HepG2 (cell line): ENCODE results near the gene H2AZ2. TPM values are rescaled to one million over a fixed set of nuclear protein-coding genes. Genes with fewer than 3 reads are reported as not detected.

Experiments
- AFF4 ChIP-seq: sonication (generic); formaldehyde crosslinking; IDR thresholded peaks from 2 replicates; pipeline ENCODE4 v1.4.0; 2020; ENCODE audit warnings: missing genetic modification reagents
- ATF1 ChIP-seq: IDR thresholded peaks from 2 replicates; pipeline ENCODE4 v1.6.1; 2016; ENCODE audit warnings: mild to moderate bottlenecking, control low read depth
- ELF1 ChIP-seq: sonication (generic); formaldehyde crosslinking; IDR thresholded peaks from 2 replicates; pipeline ENCODE4 v1.4.0; 2020; ENCODE audit warnings: missing genetic modification reagents
- ELF3 ChIP-seq: IDR thresholded peaks from 2 replicates; pipeline ENCODE4 v1.6.1; 2016; ENCODE audit warnings: missing genetic modification reagents, missing compliant biosample characterization
- ETV6 ChIP-seq: sonication (generic); formaldehyde crosslinking; conservative IDR thresholded peaks from 2 replicates; pipeline ENCODE4 v1.4.0; 2020; ENCODE audit warnings: missing genetic modification reagents
- FOXA1 ChIP-seq, 2 experiments: fragments of 450-650 bp in 1 of 2; sonication (generic) in 1 of 2; formaldehyde crosslinking in 1 of 2; IDR thresholded peaks; 2 replicates each; pipeline versions ENCODE4 v1.4.0 to v1.6.1; 2016 to 2020; ENCODE audit warnings: missing genetic modification reagents in 1 of 2
- GLMP ChIP-seq: sonication (generic); formaldehyde crosslinking; IDR thresholded peaks from 2 replicates; pipeline ENCODE4 v1.9.0; 2021; ENCODE audit warnings: missing genetic modification reagents, mild to moderate bottlenecking, borderline replicate concordance
- HNRNPL ChIP-seq: fragments of 200-400 bp; formaldehyde crosslinking; IDR thresholded peaks from 2 replicates; pipeline ENCODE4 v1.6.1; 2017; ENCODE audit warnings: mild to moderate bottlenecking, low read depth, low read length
- IRF2 ChIP-seq: IDR thresholded peaks from 2 replicates; pipeline ENCODE4 v1.6.1; 2018; ENCODE audit warnings: missing genetic modification reagents, missing compliant biosample characterization
- KLF12 ChIP-seq: sonication (generic); formaldehyde crosslinking; IDR thresholded peaks from 2 replicates; pipeline ENCODE4 v1.4.0; 2020; ENCODE audit warnings: missing genetic modification reagents, borderline replicate concordance
- KMT2A ChIP-seq: sonication (generic); formaldehyde crosslinking; IDR thresholded peaks from 2 replicates; pipeline ENCODE4 v1.4.0; 2020; ENCODE audit warnings: missing genetic modification reagents
- MED1 ChIP-seq: sonication (generic); formaldehyde crosslinking; IDR thresholded peaks from 2 replicates; pipeline ENCODE4 v1.4.0; 2020; ENCODE audit warnings: missing genetic modification reagents
- MED8 ChIP-seq: sonication (generic); formaldehyde crosslinking; IDR thresholded peaks from 2 replicates; pipeline ENCODE4 v1.8.1; 2023; ENCODE audit warnings: mild to moderate bottlenecking, missing genetic modification reagents; ENCODE audit not compliant: insufficient replicate concordance
- PAF1 ChIP-seq: IDR thresholded peaks from 2 replicates; pipeline ENCODE4 v1.6.1; 2016; ENCODE audit warnings: missing genetic modification reagents, missing compliant biosample characterization
- PHB2 ChIP-seq: fragments of 450-650 bp; IDR thresholded peaks from 2 replicates; pipeline ENCODE4 v1.6.1; 2018; ENCODE audit not compliant: partially characterized antibody
- RBM39 ChIP-seq: fragments of 200-400 bp; formaldehyde crosslinking; IDR thresholded peaks from one replicate; pipeline ENCODE4 v1.6.1; 2018; ENCODE audit warnings: antibody characterized with exemption, mild to moderate bottlenecking, low read depth, low read length; ENCODE audit not compliant: poor library complexity, severe bottlenecking
- RNF2 ChIP-seq: fragments of 450-650 bp; conservative IDR thresholded peaks from 2 replicates; pipeline ENCODE4 v1.6.1; 2016; ENCODE audit warnings: low read depth
- TGIF2 ChIP-seq: IDR thresholded peaks from 2 replicates; pipeline ENCODE4 v1.6.1; 2016; ENCODE audit warnings: control low read depth, missing compliant biosample characterization
- ZBTB3 ChIP-seq: sonication (generic); formaldehyde crosslinking; IDR thresholded peaks from 2 replicates; pipeline ENCODE4 v1.4.0; 2020; ENCODE audit warnings: low read depth, mild to moderate bottlenecking, moderate library complexity, missing genetic modification reagents, borderline replicate concordance
- ZFY ChIP-seq: sonication (generic); formaldehyde crosslinking; IDR thresholded peaks from 2 replicates; pipeline ENCODE4 v1.4.0; 2020; ENCODE audit warnings: missing genetic modification reagents
- ZNF335 ChIP-seq: sonication (generic); formaldehyde crosslinking; IDR thresholded peaks from 2 replicates; pipeline ENCODE4 v1.4.0; 2020; ENCODE audit warnings: missing genetic modification reagents
- ZNF577 ChIP-seq: sonication (generic); formaldehyde crosslinking; IDR thresholded peaks from 2 replicates; pipeline ENCODE4 v1.4.0; 2020; ENCODE audit warnings: mild to moderate bottlenecking, low read depth, missing genetic modification reagents, borderline replicate concordance
- ZNF639 ChIP-seq: conservative IDR thresholded peaks from 2 replicates; pipeline ENCODE4 v1.6.1; 2018; ENCODE audit warnings: missing genetic modification reagents
- ZNF674 ChIP-seq: sonication (generic); formaldehyde crosslinking; IDR thresholded peaks from 2 replicates; pipeline ENCODE4 v1.5.0; 2020; ENCODE audit warnings: low read depth, mild to moderate bottlenecking, missing genetic modification reagents
- ZNF720 ChIP-seq: sonication (generic); formaldehyde crosslinking; IDR thresholded peaks from 2 replicates; pipeline ENCODE4 v1.4.0; 2020; ENCODE audit warnings: missing genetic modification reagents
- ZSCAN25 ChIP-seq: sonication (generic); formaldehyde crosslinking; IDR thresholded peaks from 2 replicates; pipeline ENCODE4 v1.8.0; 2022; ENCODE audit warnings: mild to moderate bottlenecking, missing genetic modification reagents
- polyA plus RNA-seq, 8 experiments: library from polyadenylated mRNA; depleted of rRNA in 3 of 8; stranded (reverse) in 7 of 8; unstranded in 1 of 8; fragments of >200 nt; fragmentation: Illumina TruSeq in 4 of 8; extraction: Trizol in 4 of 8; gene quantifications; 2 replicates each; pipeline versions ENCODE4 v1.2.1 to v1.2.3, GENCODE V29; 2011 to 2016; ENCODE audit warnings: low read depth in 4 of 8, missing spikeins in 1 of 8, mixed read lengths in 1 of 8; ENCODE audit not compliant: insufficient read depth in 1 of 8
- total RNA-seq, 5 experiments: library from RNA; depleted of rRNA; stranded (reverse); fragments of >200 nt; fragmentation: Illumina TruSeq; extraction: Trizol; gene quantifications; 2 replicates each; pipeline ENCODE4 v1.2.3, GENCODE V29; 2016; ENCODE audit warnings: low read depth in 1 of 5

H2AZ2 gene
- total and polyA plus RNA-seq, 2 of the 13 experiments (the other 11 are each of a cell fraction or from before 2014, with no cell fraction given): 121 to 223 TPM

- no peak for TF ChIP-seq ELF1 (CRISPR knock-in tag)
- no peak for TF ChIP-seq ZNF720 (CRISPR knock-in tag)
- TF ChIP-seq ZSCAN25 (CRISPR knock-in tag): peak; percentile 45; the same call in 1 of the 2 replicates
- no peak for TF ChIP-seq TGIF2 (CRISPR knock-in tag)
- no peak for TF ChIP-seq KLF12 (CRISPR knock-in tag)
- no peak for TF ChIP-seq IRF2 (CRISPR knock-in tag)
- TF ChIP-seq ZBTB3 (CRISPR knock-in tag): no peak
- TF ChIP-seq KMT2A (CRISPR knock-in tag): peak; percentile 24; the same call in 1 of the 2 replicates
- peak; percentile 42 for TF ChIP-seq ZFY (CRISPR knock-in tag)
- TF ChIP-seq FOXA1 (IDR thresholded peaks at IDR 0.05): no peak
- no peak for TF ChIP-seq FOXA1 (CRISPR knock-in tag; IDR thresholded peaks at IDR 0.05)
- TF ChIP-seq ATF1 (CRISPR knock-in tag): no peak
- TF ChIP-seq ZNF335: no peak
- no peak for TF ChIP-seq MED1 (CRISPR knock-in tag)
- no peak for TF ChIP-seq ZNF639 (CRISPR knock-in tag)
- TF ChIP-seq ZNF577 (CRISPR knock-in tag): no peak
- no peak for TF ChIP-seq HNRNPL
- TF ChIP-seq AFF4 (CRISPR knock-in tag): no peak
- no peak for TF ChIP-seq MED8 (CRISPR knock-in tag)
- 0 out of 2 replicates have a peak, but pooled peaks have one; percentile 81 for TF ChIP-seq ZNF674 (CRISPR knock-in tag)
- no peak for TF ChIP-seq ETV6 (CRISPR knock-in tag)
- no peak for TF ChIP-seq PAF1 (CRISPR knock-in tag)
- peak; percentile 7 for TF ChIP-seq RBM39
- TF ChIP-seq ELF3: no peak
- no peak for TF ChIP-seq PHB2
- no peak for TF ChIP-seq GLMP (CRISPR knock-in tag)
- peak; percentile 22; the same call in 1 of the 2 replicates for TF ChIP-seq RNF2
Measured at GRCh38 chr7:44884621-44885393, 36.9 kb upstream of the H2AZ2 start (continued).
